ENCODE results near the gene LRRC4C. TPM values are rescaled to one million over a fixed set of nuclear protein-coding genes. Genes with fewer than 3 reads are reported as not detected.

Gene LRRC4C
- total and polyA plus RNA-seq, 4 donors, result 0.10 to 0.93 (median 0.30) TPM

GRCh38 chr11:40354121-40354520, 1105.3 kb downstream of the LRRC4C start:
- Histone ChIP-seq H3K9me3 (ENCODE audit: control insufficient read depth in 4 of 4, low read length in 3 of 4) (no peaks in the 10 kb centered on the region), H3K4me1 (ENCODE audit: control insufficient read depth in 4 of 4, insufficient read depth in 4 of 4, low read length in 3 of 4) (no peaks in the 10 kb centered on the region), H3K9ac (ENCODE audit: low read depth in 1 of 2, low read length in 2 of 2) (no peak overlapping the region), H3K27ac (ENCODE audit: low read depth in 1 of 2, low read length in 2 of 2) (no peak overlapping the region), H3K27me3 (ENCODE audit: control insufficient read depth in 4 of 4, insufficient read depth in 4 of 4, low read length in 3 of 4) (no peaks in the 10 kb centered on the region), H3K36me3 (ENCODE audit: control insufficient read depth in 4 of 4, insufficient read depth in 3 of 4, low read depth in 1 of 4, low read length in 3 of 4) (no peaks in the 10 kb centered on the region), H3K4me3 (ENCODE audit: low read depth in 1 of 3, low read length in 3 of 3) (no peak overlapping the region)
- TF ChIP-seq HNF4G (IDR thresholded peaks at IDR 0.05), result no peak
- TF ChIP-seq HNF4A (conservative IDR thresholded peaks at IDR 0.05), result no peak
- no peak for TF ChIP-seq GABPA (IDR thresholded peaks at IDR 0.05 in 1 of 2, conservative IDR thresholded peaks at IDR 0.05 in 1 of 2)
- no peak for TF ChIP-seq TAF1 (conservative IDR thresholded peaks at IDR 0.05)
- TF ChIP-seq RAD21 (IDR thresholded peaks at IDR 0.05), result no peak
- no peak for TF ChIP-seq CTCF (IDR thresholded peaks at IDR 0.05; ENCODE audit: low read depth, low read length, missing input control)
- TF ChIP-seq FOXA1 (IDR thresholded peaks at IDR 0.05), result no peak
- no peak for TF ChIP-seq YY1 (IDR thresholded peaks at IDR 0.05)
- no peak for TF ChIP-seq REST (IDR thresholded peaks at IDR 0.05)
- TF ChIP-seq JUND (IDR thresholded peaks at IDR 0.05), result no peak
- TF ChIP-seq NR2F2 (IDR thresholded peaks at IDR 0.05), result no peak
- TF ChIP-seq RXRA (IDR thresholded peaks at IDR 0.05), result no peak
- no peak for TF ChIP-seq FOXA2 (IDR thresholded peaks at IDR 0.05)
- no peak for TF ChIP-seq EGR1 (IDR thresholded peaks at IDR 0.05; ENCODE audit: low read depth in 2 of 2)
- 94% methylated on average over 4 of the region's 4 CpGs for whole genome bisulfite sequencing
- no peak for DNase-seq (ENCODE audit: low spot score)

GRCh38 chr11:40340911-40341310, 1118.5 kb downstream of the LRRC4C start:
- Histone ChIP-seq H3K4me1 (ENCODE audit: control insufficient read depth in 4 of 4, insufficient read depth in 4 of 4, low read length in 3 of 4) (no peaks in the 10 kb centered on the region), H3K9me3 (ENCODE audit: control insufficient read depth in 4 of 4, low read length in 3 of 4) (no peaks in the 10 kb centered on the region), H3K27ac (ENCODE audit: low read depth in 1 of 2, low read length in 2 of 2) (no peak overlapping the region), H3K4me3 (ENCODE audit: low read depth in 1 of 3, low read length in 3 of 3) (no peak overlapping the region), H3K36me3 (ENCODE audit: control insufficient read depth in 4 of 4, insufficient read depth in 3 of 4, low read depth in 1 of 4, low read length in 3 of 4) (no peaks in the 10 kb centered on the region), H3K9ac (ENCODE audit: low read depth in 1 of 2, low read length in 2 of 2) (no peak overlapping the region), H3K27me3 (ENCODE audit: control insufficient read depth in 4 of 4, insufficient read depth in 4 of 4, low read length in 3 of 4) (no peaks in the 10 kb centered on the region)
- 64% methylated on average over 3 of the region's 3 CpGs for WGBS
- DNase-seq (ENCODE audit: low spot score), result no peak
- TF ChIP-seq REST (IDR thresholded peaks at IDR 0.05) (no peak), RXRA (IDR thresholded peaks at IDR 0.05) (no peak), SP1 (IDR thresholded peaks at IDR 0.05) (no peak), CTCF (IDR thresholded peaks at IDR 0.05; ENCODE audit: low read depth, low read length, missing input control) (no peak), FOXA2 (IDR thresholded peaks at IDR 0.05) (no peak), FOXA1 (IDR thresholded peaks at IDR 0.05) (no peak), GABPA (IDR thresholded peaks at IDR 0.05 in 1 of 2, conservative IDR thresholded peaks at IDR 0.05 in 1 of 2) (no peak), YY1 (IDR thresholded peaks at IDR 0.05) (no peak)

All from liver (tissue), 9 donors.